Tibial nerve (tissue), 4 donors: ENCODE measurements around the gene RARS1.

Experiments used
- EP300 ChIP-seq, 2 donors: sonication (generic); formaldehyde crosslinking; IDR thresholded peaks; one replicate each; pipeline ENCODE4 v1.6.1; 2017; ENCODE audit warnings: antibody characterized with exemption in 2 of 2, mild to moderate bottlenecking in 1 of 2
- TF ChIP-seq, protein P1 (sequence below), 5 experiments: fragments of 200-600 bp in 3 of 5; fragments of 450-650 bp in 2 of 5; sonication (generic) in 3 of 5; IDR thresholded peaks; one replicate each; pipeline ENCODE4 v1.5.1; 2016 to 2019; ENCODE audit warnings: antibody characterized with exemption in 5 of 5, mild to moderate bottlenecking in 3 of 5, moderate library complexity in 2 of 5

DNA sequence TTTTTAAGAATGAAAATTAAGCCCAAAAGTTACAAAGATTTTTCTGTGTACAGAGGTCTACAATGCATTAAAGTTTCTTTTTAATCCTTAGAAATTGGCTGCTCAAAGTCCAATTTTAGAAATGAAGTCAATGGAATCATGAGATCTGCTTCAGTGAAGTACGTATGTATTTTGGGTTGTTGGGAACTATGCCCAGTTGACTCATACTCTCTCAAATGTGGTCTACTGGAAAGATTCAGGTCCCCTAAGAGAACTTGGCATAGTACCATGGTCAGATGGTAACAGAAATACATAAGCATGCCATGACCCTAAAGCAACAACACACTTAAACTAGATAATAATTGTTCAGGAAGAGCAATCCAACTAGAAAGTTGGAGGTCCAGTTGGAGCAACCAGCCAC is 65.9 kb downstream of the RARS1 start:
- TF ChIP-seq, protein P1, sequence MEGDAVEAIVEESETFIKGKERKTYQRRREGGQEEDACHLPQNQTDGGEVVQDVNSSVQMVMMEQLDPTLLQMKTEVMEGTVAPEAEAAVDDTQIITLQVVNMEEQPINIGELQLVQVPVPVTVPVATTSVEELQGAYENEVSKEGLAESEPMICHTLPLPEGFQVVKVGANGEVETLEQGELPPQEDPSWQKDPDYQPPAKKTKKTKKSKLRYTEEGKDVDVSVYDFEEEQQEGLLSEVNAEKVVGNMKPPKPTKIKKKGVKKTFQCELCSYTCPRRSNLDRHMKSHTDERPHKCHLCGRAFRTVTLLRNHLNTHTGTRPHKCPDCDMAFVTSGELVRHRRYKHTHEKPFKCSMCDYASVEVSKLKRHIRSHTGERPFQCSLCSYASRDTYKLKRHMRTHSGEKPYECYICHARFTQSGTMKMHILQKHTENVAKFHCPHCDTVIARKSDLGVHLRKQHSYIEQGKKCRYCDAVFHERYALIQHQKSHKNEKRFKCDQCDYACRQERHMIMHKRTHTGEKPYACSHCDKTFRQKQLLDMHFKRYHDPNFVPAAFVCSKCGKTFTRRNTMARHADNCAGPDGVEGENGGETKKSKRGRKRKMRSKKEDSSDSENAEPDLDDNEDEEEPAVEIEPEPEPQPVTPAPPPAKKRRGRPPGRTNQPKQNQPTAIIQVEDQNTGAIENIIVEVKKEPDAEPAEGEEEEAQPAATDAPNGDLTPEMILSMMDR (IDR thresholded peaks at IDR 0.05): no peak
- no peak for TF ChIP-seq EP300 (IDR thresholded peaks at IDR 0.05)
